HPDE6-E6E7 (cell line): ENCODE data around the gene MSH4.
A peak's percentile ranks its signal among the peaks of the same experiment; 100 is the strongest.
"Not testable (repeated sequence)": the region's sequence is repeated elsewhere in the genome, so short reads cannot be mapped to it uniquely, and the experiment has no call there.

Experiments
- DNase-seq: peaks from one replicate; pipeline ENCODE4 v3.0.0; 2011; ENCODE audit warnings: missing footprints; ENCODE audit errors: extremely low spot score

Gene MSH4

DNA sequence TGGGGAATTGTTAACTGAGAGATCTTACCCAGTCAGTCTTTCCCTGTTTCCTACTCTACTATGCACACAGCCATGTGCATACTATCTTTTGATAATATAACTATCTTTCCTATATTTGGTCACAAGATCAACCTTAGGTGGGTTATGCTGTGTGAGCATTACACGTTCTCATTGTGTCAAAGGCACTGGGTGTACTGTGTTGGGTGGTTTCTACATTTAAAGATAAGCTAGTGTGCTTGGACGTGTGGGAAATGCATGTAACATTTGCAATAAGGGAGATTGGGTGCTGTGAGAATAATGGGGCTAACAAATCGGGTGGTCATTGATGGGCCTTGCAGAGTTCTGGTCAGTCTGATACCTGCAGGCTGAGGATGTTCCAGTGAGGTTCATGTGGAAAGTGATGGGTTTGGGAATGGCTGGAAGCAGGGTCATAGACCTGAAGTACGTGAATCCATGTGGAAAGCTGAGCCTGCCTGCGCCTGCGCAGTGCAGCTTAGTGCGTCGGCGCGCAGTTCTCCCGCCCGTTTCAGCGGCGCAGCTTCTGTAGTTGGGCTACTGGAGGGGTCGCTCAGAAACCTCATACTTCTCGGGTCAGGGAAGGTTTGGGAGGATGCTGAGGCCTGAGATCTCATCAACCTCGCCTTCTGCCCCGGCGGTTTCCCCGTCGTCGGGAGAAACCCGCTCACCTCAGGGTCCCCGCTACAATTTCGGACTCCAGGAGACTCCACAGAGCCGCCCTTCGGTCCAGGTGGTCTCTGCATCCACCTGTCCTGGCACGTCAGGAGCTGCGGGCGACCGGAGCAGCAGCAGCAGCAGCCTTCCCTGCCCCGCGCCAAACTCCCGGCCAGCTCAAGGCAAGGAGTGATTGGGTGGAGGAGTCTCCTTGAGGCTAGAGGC lies at the start of gene MSH4:
Gene MSH4, plus strand, starts transcription at position 507 of the 897 bp plus-strand sequence. Its CDS starts 104 bp downstream, at position 611.
- no peak for DNase-seq

DNA sequence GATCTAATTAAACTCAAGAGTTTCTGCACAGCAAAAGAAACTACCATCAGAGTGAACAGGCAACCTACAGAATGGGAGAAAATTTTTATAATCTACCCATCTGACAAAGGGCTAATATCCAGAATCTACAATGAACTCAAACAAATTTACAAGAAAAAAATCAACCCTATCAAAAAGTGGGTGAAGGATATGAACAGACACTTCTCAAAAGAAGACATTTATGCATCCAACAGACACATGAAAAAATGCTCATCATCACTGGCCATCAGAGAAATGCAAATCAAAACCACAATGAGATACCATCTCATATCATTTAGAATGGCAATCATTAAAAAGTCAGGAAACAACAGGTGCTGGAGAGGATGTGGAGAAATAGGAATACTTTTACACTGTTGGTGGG lies 39.5 kb upstream of the MSH4 start:
- DNase-seq: not testable (repeated sequence)

DNA sequence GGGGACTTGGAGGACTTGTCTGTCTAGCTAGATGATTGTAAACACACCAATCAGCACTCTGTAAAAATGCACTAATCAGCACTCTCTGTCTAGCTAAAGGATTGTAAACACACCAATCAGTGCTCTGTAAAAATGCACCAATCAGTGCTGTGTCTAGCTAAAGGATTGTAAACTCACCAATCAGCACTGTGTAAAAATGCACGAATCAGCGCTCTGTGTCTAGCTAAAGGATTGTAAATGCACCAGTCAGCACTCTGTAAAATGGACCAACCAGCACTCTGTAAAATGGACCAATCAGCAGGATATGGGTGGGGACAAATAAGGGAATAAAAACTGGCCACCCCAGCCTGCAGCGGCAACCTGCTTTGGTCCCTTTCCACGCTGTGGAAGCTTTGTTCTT lies 38.1 kb upstream of the MSH4 start:
- not testable (repeated sequence) for DNase-seq

DNA sequence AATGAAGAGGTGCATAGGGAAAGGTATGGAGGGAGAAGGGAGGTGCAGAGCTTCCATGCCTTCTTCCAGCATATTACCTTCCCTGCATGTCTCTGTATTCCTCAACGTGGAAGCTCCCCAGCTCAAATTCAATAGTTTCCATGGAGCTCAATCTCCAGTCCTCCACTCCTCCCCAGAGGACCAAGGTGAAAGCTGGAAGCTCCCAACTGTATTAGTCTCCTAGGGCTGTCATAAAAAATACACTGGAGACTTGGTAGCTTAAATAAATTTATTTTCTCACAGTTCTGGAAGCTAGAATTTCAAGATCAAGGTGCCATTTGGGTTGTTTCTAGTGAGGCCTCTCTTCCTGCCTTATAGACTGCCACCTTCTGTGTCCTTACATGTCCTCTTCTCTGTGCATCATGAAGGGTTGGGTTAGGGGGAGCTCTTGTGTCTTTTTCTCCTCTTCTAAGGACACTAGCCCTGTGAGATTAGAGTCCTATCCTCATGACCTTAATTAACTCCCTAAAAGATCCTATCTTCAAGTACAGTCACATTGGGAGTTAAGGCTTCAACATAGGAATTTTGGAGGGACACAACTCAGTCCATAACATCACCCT lies 32.5 kb upstream of the MSH4 start:
- DNase-seq: no peak

DNA sequence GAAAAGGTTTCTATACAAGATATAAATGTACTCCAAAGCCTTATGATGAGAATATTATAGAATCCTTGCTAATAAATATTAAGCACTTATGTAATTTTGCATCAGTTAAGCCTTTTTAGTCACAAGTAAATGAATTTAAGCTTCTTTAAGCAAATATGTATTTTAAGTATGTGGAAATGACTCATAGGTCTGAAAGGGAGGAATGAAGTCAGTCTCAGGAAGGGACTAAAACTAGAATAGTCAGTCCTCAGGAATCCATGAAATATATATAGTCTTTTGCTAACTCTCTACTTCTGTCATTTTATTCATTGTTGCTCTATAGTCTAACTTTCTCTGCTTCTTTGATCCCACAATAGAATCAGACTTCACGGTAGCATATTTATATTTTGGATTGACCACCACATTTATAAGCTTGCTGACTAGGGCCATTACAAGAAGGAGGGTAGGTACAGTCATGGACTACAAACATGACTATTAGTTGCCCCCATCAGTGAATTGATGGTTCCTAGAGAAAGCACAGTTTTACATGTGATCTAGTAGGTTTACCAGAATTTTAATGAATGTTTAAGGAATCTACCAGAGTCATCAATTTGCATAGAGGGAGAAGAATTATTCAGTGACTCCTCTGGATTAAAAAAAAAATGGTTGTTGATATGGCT lies 30.9 kb upstream of the MSH4 start:
- peak; percentile 53 for DNase-seq

DNA sequence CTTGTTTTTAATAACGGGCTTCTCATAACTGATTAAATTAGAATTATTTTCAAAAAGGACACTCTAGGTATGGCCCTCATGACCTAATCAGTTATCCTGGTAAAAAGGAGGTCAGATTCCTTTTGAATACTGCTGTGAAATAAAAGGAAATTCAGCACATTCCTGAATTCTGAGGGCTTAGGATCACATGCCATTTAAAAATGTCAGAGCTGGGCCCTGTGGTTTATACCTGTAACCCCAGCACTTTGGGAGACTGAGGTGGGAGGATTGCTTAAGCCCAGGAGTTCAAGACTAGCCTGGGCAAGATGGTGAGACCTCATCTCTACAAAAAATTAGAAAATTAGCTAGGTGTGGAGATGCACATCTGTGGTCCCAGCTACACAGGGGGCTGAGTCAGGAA lies 28.7 kb upstream of the MSH4 start:
- no peak for DNase-seq

DNA sequence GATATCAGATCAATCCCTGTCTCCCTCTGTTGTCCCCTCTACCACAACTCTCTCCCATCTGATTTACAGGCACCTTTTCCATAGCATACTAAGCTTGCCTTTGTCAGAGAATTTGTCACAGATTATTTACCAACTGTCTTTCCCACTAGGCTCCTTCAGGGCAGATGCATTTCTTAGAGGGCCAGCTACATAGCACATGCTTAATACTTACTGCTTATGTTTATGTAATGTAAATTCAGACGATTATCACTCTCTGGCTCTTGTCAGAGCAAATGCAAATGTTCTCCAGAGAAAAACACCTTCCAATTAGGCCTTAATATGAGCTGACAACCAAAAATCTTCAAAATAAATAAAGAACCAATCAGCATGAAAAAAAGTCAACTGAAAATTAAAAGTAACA lies 25.9 kb upstream of the MSH4 start:
- DNase-seq: no peak

DNA sequence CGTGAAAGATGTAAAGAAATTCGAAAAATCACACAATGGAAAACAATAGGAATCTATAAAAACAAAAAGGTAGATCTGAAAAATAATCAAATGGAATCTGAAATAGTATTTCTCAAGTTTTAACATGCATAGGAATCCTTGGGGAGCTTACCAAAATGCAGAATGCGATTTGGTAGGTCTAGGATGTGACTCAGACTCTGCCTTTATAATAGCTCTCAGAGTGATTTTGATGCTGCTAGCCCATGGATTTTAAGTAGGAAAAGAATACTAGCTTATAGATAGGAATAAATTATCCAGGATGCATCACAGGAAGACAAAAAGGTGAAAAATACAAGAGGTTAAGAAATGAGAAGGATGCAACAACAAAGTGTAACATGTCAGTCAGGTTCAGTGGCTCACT lies 24.7 kb upstream of the MSH4 start:
- no peak for DNase-seq

DNA sequence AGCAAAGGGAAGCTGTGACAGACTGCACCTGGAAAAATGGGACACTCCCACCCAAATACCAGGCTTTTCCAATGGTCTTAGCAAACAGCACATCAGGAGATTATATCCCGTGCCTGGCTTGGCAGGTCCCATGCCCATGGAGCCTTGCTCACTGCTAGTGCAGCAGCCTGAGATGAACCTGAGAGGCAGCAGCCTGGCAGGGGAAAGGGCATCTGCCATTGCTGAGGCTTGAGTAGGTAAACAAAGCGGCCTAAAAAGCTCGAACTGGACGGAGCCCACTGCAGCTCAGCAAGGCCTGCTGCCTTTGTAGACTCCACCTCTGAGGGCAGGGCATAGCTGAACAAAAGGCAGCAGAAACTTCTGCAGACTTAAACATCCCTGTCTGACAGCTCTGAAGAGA lies 18.9 kb upstream of the MSH4 start:
- DNase-seq: not testable (repeated sequence)

DNA sequence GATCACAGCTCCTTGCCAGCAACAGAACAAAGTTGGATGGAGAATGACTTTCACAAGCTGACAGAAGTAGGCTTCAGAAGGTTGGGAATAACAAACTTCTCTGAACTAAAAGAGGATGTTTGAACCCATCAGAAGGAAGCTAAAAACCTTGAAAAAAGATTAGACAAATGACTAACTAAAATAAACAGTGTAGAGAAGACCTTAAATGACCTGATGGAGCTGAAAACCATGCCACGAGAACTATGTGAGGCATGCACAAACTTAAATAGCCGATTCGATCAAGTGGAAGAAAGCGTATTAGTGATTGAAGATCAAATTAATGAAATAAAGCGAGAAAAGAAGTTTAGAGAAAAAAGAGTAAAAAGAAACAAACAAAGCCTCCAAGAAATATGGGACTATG lies 18.0 kb upstream of the MSH4 start:
- DNase-seq: not testable (repeated sequence)

DNA sequence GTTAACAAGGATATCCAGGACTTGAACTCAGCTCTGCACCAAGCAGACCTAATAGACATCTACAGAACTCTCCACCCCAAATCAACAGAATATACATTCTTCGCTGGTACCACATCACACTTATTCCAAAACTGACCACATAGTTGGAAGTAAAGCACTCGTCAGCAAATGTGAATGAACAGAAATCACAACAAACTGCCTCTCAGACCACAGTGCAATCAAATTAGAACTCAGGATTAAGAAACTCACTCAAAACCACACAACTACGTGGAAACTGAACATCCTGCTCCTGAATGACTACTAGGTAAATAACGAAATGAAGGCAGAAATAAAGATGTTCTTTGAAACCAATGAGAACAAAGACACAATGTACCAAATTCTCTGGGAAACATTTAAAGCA lies 16.5 kb upstream of the MSH4 start:
- not testable (repeated sequence) for DNase-seq

DNA sequence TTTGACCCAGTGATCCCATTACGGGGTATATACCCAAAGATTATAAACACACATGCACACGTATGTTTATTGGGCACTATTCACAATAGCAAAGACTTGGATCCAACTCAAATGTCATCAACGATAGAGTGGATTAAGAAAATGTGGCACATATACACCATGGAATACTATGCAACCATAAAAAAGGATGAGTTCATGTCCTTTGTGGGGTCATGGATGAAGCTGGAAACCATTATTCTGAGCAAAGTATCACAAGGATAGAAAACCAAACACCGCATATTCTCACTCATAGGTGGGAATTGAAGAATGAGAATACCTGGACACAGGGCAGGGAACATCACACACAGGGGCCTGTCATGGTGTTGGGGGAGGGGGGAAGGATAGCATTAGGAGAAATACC lies 12.8 kb upstream of the MSH4 start:
- not testable (repeated sequence) for DNase-seq

DNA sequence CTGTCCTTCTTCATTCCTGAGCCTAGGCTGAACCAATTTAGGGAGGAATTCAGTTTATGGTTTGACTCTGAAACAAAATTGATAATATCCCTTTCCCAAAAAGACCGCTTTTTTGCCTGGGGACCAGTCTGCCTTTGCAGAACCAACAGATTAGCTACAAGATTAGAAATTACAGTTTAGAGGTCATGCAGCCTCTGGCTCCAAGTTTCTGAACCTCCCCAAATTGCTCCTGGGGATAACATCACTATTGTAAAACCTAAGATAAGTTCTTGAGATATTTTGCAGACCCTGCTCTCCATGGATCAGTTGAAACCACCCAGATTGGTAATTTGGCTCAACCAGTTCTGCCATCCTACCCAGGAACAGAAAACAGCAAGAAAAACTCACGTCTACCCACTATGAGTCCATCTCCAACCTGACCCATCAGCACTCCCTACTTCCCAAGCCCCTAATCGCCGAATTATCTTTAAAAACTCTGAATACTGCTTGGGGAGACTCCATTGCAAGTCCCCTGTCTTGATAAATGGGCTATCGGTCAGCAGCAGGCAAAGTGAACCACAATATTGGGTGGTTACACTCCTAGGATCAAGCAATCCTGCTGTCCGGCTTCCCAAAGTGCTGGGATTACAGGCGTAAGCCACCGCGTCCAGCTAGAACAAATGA lies 11.2 kb upstream of the MSH4 start:
- DNase-seq: no peak

DNA sequence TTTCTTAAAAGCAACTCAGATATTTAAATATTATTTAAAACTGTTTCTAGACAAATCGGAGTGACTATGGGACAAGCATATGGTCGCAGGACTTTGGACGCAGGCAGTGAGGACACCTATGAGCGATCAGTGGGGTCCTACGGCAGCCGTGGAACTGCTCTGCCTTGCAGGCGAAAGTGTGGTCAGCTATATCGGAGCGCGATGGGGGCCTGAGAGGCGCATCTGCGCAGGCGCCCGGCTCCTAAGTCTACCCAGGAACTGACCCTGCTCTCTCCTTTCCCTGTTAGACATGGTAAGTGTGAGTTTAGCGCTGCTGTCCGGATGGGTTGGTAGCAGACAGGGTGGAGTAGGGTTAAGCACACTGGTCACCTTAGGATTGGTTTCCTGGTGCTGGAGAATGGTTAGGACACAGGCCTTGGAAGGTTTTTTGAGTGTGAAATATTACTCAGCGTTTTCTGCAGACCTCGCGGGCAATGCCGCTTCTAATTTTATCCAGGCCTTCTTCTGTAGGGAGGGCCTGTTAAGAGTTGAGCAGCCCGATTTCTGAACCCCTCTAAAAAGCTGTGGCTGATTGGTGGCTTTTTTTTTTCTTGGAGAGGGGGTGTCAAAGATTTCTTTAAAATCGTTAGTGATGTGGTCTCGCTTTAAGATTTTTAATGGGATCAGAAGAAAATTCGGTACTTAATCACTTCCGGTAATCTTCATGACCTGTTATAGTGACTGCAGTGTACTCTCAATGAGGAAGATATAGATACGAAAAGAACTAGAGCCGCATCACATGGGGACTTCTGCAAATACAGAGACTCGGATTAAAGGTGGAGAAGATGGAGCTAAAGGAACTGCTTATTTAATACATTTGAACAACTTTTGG lies 10.5 kb upstream of the MSH4 start, which contains the start of gene RABGGTB:
Gene RABGGTB, plus strand, starts transcription at position 274 of the 871 bp plus-strand sequence. Its CDS starts 16 bp downstream, at position 290.
- peak; percentile 96 for DNase-seq

DNA sequence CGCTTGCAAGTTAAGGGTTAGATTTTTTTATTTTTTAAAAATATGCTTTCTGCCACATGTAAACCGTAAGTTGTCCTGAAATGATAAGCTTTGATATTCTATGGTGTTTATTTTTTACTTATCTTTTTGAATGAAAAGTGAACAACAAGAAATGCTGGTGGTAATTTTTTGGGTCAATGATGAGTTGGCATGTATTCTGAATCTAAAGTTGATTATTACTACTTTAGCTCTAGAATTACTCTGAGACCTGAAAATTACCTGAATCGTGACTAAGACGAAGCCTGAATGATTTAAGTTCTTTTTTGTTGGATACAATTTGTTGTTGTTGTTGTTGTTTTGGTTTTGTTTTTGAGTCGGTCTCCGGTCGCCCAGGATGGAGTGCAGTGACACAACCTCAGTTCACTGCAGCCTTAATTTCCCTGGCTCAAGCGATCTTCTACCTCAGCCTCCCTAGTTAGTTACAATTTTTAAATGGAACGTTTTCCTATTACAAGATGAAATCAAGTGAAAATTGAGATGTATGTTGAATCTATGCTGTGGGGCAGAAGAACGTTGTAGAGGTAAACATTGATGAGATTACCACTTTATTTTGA lies 9.7 kb upstream of the MSH4 start:
- DNase-seq: no peak

DNA sequence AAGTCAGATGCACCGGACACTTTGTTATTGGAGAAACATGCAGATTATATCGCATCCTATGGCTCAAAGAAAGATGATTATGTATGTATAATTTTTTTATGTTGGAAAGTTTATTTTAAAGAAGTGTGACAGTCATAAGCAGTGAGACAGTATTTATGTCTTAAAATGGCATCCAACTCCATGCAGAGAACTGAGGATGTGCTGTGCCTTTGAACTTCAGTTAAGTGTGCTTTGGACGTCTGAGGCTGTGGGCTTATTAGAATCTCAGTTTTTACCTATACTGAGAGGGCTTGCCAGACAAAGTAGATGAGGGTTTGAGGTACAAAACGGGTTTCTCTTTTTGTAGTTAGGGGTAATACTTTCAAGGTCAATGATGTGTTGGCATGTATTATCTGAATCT lies 9.2 kb upstream of the MSH4 start:
- no peak for DNase-seq

DNA sequence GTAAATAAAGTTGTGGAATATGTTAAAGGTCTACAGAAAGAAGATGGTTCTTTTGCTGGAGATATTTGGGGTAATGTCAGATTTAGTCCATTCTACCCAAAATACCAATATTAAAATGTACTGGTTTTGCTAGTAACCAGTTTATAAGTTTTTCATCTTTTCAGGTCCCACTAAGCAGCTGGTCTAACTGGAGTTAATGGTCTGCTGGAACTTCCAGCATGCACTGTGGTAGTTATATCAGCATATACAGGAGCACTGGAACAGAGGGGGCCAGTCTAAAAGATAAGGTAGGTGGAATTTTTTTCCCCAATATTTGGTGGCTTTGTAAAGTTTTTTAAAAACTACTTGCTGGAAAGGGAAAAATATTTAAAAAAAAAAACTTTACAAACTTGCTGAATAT lies 6.7 kb upstream of the MSH4 start:
- DNase-seq: no peak

DNA sequence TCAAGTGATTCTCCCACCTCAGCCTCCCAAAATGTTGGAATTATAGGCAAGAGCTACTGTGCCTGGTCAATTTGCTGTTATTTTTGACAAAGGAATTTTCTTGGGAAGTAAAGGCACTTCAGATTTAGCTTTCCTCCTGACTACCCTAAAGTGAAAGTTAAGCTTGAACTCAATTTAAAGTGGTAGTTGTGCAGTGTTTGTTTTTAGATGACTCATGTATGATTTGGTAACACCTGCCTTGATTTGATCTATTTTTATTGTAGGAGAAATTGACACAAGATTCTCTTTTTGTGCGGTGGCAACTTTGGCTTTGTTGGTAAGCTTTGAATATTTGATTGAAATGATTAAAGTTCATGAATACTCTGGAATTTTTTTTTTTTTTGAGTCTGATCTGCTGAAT lies 5.7 kb upstream of the MSH4 start:
- DNase-seq: no peak

DNA sequence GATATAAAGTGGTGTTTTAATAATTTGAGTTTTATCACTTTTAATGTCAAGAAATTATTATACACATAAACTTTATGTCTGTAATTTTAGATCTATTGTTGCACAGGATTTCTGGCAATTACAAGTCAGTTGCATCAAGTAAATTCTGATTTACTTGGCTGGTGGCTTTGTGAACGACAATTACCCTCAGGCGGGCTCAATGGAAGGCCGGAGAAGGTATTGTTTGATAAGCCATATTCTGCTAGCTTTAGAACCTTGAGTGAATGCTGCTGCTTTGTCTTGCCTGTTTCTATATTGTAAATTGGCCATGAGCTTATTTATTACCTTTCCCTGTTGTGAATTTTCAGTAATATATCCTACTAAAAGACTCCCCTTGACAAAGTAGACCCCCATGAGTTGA lies 4.6 kb upstream of the MSH4 start:
- DNase-seq: no peak

DNA sequence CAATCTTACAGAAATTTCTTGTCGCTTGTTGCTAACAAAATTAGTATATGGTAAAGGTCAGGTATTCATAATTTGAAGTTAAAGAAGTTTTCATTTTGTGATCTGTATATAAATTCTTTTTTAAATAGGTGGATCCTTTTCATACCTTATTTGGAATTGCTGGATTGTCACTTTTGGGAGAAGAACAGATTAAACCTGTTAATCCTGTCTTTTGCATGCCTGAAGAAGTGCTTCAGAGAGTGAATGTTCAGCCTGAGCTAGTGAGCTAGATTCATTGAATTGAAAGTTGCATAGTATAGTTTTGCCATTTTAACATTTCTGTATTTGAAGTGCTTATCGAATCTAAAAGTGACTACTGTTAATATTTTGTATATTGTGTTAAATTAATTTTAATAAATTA lies 2.3 kb upstream of the MSH4 start:
- DNase-seq: no peak

DNA sequence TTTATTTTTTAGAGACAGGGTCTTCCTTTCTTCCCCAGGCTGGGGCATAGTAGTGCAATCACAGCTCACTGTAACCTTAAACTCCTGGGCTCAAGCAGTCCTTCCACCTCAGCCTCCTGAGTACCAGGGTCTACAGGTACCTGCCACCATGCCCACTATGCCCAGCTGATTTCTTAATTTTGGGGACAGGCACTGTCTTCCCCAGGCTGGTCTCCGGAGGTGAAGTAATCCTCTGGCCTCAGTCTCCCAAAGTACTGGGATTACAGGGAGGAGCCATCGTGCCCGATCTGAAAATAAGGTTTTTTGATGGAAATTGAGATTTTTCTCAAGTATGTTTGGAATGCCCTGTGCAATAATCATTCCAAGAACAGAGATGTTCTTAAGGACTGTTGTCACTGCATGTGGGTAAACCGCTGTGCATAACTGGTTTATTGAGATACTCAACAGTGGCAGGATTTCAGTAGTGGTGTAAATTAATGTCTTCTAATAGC lies 934 bp upstream of the MSH4 start:
- DNase-seq: no peak
